ENCODE measurements around the gene PIGR. TPM values are rescaled to one million over a fixed set of nuclear protein-coding genes. Genes with fewer than 3 reads are reported as not detected.

Gene PIGR
- total RNA-seq, 2 donors from 2014 or later: 7,504 to 12,164 TPM

GRCh38 chr1:206985162-206985749, 39.0 kb upstream of the PIGR start:
- no peak overlapping the region for H3K9ac ChIP-seq (ENCODE audit: low read depth in 2 of 2, low read length in 2 of 2)
- H3K9me3 ChIP-seq: no peaks in the 10 kb centered on the region
- H3K4me3 ChIP-seq: no peak overlapping the region
- TF ChIP-seq CTCF (IDR thresholded peaks at IDR 0.05): no peak
- intact Hi-C loops (cut with DNase I): no loop called here
- no peak overlapping the region for H3K27ac ChIP-seq
- no peaks in the 10 kb centered on the region for H3K36me3 ChIP-seq
- DNase-seq: no peak
- H3K4me1 ChIP-seq: no peaks in the 10 kb centered on the region
- no peaks in the 10 kb centered on the region for H3K27me3 ChIP-seq

GRCh38 chr1:206982216-206982615, 36.0 kb upstream of the PIGR start:
- H3K27ac ChIP-seq: no peak overlapping the region
- no peak overlapping the region for H3K9ac ChIP-seq (ENCODE audit: low read depth in 2 of 2, low read length in 2 of 2)
- DNase-seq: peak; percentile 72
- H3K27me3 ChIP-seq: no peaks in the 10 kb centered on the region
- H3K36me3 ChIP-seq: no peaks in the 10 kb centered on the region
- no peak overlapping the region for H3K4me3 ChIP-seq
- H3K4me1 ChIP-seq: peaks cover 4% of the 10 kb centered on the region
- intact Hi-C loops (cut with DNase I): loop anchor here (5.0 kb wide), 4 partner anchors 60 to 245 kb away; partner anchors contain the start of genes FCMR and IL20
- no peaks in the 10 kb centered on the region for H3K9me3 ChIP-seq
- peak; percentile 63 for TF ChIP-seq CTCF (IDR thresholded peaks at IDR 0.05)

- Histone ChIP-seq H3K27me3 (no peaks in the 10 kb centered on the region), H3K36me3 (no peaks in the 10 kb centered on the region), H3K4me1 (peaks cover 4% of the 10 kb centered on the region), H3K27ac (peak overlapping the region; percentile 68), H3K9ac (ENCODE audit: low read depth in 2 of 2, low read length in 2 of 2) (peak overlapping the region in 1 of 2 donors; percentile 5), H3K4me3 (no peak overlapping the region), H3K9me3 (no peaks in the 10 kb centered on the region)
- intact Hi-C loops (cut with DNase I): loop anchor here (5.0 kb wide), 5 partner anchors 37 to 242 kb away; partner anchors contain the start of genes FCMR and IL20
- no peak for DNase-seq
- TF ChIP-seq CTCF (IDR thresholded peaks at IDR 0.05): peak; percentile 45
Measured at GRCh38 chr1:206979379-206980043, 33.2 kb upstream of the PIGR start.

- H3K27ac ChIP-seq: peak overlapping the region; percentile 68
- H3K9ac ChIP-seq (ENCODE audit: low read depth in 2 of 2, low read length in 2 of 2): peak overlapping the region in 1 of 2 donors; percentile 6
- TF ChIP-seq CTCF (IDR thresholded peaks at IDR 0.05): no peak
- peak; percentile 66 for DNase-seq
- peaks cover 11% of the 10 kb centered on the region for H3K4me1 ChIP-seq
- H3K4me3 ChIP-seq: no peak overlapping the region
- H3K36me3 ChIP-seq: no peaks in the 10 kb centered on the region
- no peaks in the 10 kb centered on the region for H3K27me3 ChIP-seq
- H3K9me3 ChIP-seq: no peaks in the 10 kb centered on the region
- intact Hi-C loops (cut with DNase I): loop anchor here (5.0 kb wide), 1 partner anchor 36 kb away; no protein-coding TSS in a partner anchor
Measured at GRCh38 chr1:206978259-206978658, 32.0 kb upstream of the PIGR start.

GRCh38 chr1:206975306-206975705, 29.0 kb upstream of the PIGR start:
- H3K4me3 ChIP-seq: no peak overlapping the region
- peak; percentile 75 for DNase-seq
- no peak overlapping the region for H3K9ac ChIP-seq (ENCODE audit: low read depth in 2 of 2, low read length in 2 of 2)
- no peak overlapping the region for H3K27ac ChIP-seq
- no peaks in the 10 kb centered on the region for H3K36me3 ChIP-seq
- no peak for TF ChIP-seq CTCF (IDR thresholded peaks at IDR 0.05)
- no peaks in the 10 kb centered on the region for H3K27me3 ChIP-seq
- H3K9me3 ChIP-seq: no peaks in the 10 kb centered on the region
- intact Hi-C loops (cut with DNase I): loop anchor here (5.0 kb wide), 1 partner anchor 33 kb away; no protein-coding TSS in a partner anchor
- H3K4me1 ChIP-seq: peaks cover 24% of the 10 kb centered on the region
